CD4-positive, alpha-beta T cell treated with Interferon alpha-2 for 1 hour (primary cell): ENCODE data around the gene C12orf43.

Source experiments
- DNase-seq, 2 donors: peaks; one replicate each; pipeline ENCODE4 v3.0.0-alpha.2; 2020 to 2022

C12orf43 gene

DNA sequence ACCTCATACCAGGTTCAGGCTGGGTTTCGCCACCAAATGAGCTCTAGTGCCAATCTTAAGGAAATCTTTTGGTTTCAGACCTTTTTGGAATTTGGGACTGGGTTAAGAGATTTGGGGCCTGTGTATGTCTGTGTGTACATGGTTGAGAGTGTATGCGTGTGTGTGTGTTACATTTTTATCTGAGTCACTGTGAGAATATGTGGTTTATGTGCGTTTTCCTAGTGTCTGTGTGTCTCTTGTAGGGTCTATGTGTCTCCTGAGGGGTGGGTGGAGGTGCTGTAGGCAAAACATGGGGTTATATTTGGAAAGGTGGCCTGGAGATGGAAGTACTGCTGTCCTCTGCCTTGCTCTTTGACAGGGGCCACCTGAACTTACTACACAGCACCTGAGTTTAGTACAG is 17.9 kb downstream of the C12orf43 start:
- no peak for DNase-seq

- no peak for DNase-seq
These were observed 18.8 kb downstream of the C12orf43 start for GRCh38 chr12:120997448-120997847.

DNA sequence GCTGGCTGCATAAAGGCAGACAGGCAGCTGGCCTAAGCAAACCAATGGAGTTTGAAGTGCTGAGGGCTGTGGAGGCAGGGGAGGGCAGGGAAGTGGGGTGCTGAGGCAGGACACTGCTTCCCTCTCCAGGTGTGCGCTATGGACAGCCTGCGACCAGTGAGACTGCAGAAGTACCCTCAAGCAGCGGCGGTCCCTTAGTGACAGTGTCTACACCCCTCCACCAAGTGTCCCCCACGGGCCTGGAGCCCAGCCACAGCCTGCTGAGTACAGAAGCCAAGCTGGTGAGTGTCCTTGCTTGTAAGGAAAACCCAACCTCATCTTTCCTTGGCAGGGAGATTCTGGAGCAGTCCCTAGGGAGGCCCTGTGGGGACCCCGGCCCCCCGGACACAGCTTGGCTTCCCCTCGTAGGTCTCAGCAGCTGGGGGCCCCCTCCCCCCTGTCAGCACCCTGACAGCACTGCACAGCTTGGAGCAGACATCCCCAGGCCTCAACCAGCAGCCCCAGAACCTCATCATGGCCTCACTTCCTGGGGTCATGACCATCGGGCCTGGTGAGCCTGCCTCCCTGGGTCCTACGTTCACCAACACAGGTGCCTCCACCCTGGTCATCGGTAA is 20.0 kb downstream of the C12orf43 start:
- no peak for DNase-seq

- no peak for DNase-seq
These were observed 21.5 kb downstream of the C12orf43 start for GRCh38 chr12:120994589-120995337.

GRCh38 chr12:120994059-120994458 is 22.2 kb downstream of the C12orf43 start:
- DNase-seq: no peak

DNA sequence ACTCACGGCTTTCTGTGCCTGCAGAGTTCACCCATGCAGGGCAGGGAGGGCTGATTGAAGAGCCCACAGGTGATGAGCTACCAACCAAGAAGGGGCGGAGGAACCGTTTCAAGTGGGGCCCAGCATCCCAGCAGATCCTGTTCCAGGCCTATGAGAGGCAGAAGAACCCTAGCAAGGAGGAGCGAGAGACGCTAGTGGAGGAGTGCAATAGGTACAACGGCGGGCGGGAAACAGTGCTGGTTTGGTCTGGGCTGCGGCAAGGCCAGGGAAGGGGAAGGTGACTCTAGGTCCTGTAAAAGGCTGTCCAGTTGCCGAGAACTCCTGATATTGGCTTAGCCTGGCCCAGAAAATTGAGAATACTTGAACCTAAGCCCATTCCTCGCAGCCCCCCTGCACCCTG is 22.8 kb downstream of the C12orf43 start:
- no peak for DNase-seq

DNA sequence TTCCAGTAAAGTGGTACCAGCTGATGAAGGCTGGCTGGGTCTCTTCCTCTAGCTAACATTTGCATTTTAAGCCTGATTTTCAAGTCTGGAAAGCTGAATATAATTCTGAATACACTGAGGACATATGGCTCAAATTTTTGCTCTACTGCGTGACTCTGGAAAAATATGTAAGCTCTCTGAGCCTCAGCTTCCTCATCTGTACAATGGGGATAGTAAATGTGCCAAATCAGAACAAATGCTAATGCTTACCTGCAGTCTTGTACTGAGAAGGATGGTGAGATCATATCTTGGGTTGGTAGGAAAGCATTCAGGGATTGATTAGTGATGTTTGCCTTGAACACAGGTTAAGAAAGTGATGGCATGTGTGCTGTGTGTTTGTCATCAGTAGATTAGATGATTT is 23.3 kb downstream of the C12orf43 start:
- no peak for DNase-seq

DNA sequence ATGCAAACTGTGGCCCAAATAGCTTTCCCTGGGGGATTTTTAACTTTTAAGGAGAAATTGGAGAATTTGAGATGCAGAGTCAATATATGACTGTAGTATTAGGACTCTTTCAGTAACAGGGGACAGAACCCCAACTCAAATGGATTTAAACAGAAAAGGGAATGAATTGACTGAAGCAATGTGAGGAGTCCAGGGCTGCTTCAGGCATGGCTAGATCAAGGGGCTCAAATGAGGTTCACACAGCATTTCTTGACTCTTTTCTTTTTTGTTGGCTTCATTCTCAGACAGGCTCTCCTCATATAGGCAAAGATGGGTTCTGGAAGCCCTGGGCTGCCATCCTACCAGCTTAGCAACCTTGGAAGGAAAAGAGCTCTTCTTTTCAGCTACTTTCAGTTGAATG is 24.3 kb downstream of the C12orf43 start:
- DNase-seq: no peak

DNA sequence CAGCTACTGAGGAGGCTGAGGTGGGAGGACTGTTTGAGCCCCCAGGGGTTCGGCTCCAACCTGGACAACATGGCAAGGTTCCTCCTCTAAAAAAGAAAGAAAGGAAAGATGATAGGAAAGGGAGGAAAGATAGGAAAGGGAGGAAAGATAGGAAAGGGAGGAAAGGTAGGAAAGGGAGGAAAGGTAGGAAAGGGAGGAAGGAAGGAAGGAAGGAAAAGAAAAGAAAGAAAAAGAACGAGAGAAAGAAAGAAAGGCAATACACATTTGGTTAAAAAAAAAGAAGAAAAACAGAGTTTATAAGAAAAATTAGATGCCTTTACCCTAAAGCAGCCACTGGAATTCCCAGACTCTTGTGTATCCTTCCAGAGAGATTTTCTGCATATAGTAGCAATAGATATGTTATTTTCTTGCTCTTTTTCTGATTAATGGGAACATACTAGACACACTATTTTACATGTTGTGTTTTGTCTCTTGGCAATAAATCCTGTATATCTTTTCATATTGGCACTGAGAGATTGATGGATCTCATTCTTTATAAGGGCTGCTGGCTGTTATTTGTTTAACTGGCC is 25.7 kb downstream of the C12orf43 start:
- DNase-seq: no peak

DNA sequence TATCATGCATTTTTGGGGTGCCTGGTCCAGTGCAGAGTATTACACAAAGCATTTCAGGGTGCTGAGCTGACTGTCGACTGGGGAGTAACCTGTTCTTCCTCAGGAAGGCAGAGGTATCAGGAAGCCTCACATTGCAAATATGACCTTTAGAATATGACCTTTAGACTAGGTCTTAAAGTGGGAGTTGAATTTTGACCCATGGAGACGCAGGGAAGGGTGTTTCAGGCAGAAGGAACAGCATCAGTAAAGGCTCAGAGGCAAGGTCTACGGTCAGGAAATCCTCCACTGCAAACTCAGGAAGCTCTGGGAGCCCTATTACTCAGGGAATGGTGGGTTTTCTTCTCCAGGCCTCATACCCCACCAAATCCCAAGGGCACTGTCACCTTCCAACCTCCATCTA is 26.6 kb downstream of the C12orf43 start:
- no peak for DNase-seq

DNA sequence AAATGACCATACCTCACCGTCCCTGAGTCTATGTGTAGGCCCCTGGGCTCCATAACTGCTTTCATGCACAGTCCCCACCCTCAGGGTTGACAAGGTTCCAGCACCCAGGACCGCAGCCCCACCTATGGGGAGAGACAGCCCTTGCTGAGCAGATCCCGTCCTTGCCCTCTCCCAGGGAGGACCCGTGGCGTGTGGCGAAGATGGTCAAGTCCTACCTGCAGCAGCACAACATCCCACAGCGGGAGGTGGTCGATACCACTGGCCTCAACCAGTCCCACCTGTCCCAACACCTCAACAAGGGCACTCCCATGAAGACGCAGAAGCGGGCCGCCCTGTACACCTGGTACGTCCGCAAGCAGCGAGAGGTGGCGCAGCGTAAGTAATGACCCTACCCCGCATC is 27.6 kb downstream of the C12orf43 start:
- no peak for DNase-seq

DNA sequence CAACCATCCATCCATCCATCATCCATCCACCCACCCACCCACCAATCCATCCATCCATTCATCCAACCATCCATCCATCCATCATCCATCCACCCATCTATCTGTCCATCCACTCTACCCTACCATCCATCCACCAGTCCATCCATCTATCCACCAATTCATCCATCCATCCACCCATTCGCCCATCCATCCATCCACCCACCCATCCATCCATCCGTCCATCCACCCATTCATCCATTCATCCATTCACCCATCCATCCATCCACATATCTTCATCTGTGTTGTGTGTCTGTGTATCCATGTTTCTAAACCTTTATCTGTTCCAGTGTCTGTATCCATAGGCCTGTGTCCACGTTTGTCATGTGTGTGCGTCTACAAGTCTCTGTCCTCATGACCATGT is 28.1 kb downstream of the C12orf43 start:
- no peak for DNase-seq

DNA sequence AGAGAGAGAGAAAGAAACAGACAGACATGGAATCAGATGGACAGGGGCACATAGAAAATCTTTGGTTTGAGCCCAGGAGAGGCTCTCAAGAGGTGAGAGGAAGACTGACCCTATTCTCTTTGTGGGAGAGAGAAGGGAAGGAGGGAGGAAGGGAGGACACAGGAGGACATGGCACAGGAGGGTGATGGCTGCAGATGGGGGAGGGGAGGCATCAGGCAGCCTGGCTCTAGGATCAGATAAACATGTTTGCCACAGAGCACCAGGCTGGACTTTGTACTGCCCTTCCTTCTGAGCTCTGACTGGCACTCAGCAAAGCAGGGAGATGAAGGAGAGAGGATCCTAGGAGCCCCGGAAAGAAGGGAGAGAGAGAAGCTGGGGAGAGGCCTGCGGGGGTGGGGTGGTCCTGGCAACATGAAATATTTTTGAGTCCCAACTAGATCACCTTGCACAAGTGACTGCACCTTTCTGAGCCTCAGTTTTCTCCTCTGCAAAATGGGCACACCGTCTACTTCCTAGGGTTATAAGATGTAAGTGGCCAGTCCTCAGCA is 31.9 kb downstream of the C12orf43 start:
- DNase-seq: no peak

DNA sequence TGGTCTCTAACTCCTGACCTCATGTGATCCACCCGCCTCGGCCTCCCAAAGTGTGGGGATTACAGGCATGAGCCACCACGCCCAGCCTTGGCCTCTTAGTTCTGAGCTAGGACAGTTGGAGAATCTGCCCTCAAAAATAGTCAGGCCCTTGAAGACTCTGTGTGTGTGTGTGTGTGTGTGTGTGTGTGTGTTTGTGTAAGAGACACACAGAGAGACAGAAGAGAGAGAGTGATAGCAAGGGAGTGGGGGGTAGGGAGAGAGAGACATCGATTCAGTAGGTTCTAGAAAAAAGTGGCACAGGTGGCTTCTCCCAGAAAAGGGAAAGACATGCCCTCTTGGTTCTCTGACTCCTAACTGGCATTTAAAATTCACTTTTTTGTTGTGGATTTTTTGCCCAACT is 32.5 kb downstream of the C12orf43 start:
- DNase-seq: no peak

GRCh38 chr12:120982659-120983058 is 33.6 kb downstream of the C12orf43 start:
- DNase-seq: no peak

GRCh38 chr12:120981407-120981941 is 34.8 kb downstream of the C12orf43 start:
- no peak for DNase-seq

DNA sequence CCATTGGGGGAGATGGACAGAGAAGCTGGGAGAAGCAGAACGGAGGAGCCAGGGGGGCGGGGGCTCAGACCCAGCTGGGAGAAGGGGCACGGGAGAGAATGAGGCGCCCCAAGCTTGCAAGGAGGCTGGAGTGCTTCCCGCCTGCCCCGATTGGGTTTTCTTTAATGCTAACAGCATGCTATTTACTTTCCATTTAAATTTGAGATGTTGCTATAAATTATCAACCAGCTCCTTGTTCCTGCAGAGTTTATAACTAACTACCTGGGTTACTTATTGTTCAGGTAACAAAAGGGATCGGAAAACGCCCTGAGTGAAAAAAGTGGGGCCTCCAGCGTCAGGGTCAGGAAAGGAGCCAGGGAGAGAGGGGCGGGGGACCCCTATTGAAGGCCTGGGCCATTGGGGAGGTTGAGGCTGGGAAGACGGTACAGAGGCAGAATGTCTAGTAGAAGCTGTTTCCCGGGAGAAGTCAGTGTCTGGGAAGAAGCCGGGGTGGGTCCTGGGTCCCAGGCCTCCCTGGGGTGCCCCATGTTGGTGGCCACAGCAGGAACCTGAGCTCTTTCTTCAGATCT is 35.4 kb downstream of the C12orf43 start:
- DNase-seq: no peak

GRCh38 chr12:120979862-120980696 is 36.2 kb downstream of the C12orf43 start:
- no peak for DNase-seq

- no peak for DNase-seq
These were observed 36.9 kb downstream of the C12orf43 start for GRCh38 chr12:120979220-120979861.

DNA sequence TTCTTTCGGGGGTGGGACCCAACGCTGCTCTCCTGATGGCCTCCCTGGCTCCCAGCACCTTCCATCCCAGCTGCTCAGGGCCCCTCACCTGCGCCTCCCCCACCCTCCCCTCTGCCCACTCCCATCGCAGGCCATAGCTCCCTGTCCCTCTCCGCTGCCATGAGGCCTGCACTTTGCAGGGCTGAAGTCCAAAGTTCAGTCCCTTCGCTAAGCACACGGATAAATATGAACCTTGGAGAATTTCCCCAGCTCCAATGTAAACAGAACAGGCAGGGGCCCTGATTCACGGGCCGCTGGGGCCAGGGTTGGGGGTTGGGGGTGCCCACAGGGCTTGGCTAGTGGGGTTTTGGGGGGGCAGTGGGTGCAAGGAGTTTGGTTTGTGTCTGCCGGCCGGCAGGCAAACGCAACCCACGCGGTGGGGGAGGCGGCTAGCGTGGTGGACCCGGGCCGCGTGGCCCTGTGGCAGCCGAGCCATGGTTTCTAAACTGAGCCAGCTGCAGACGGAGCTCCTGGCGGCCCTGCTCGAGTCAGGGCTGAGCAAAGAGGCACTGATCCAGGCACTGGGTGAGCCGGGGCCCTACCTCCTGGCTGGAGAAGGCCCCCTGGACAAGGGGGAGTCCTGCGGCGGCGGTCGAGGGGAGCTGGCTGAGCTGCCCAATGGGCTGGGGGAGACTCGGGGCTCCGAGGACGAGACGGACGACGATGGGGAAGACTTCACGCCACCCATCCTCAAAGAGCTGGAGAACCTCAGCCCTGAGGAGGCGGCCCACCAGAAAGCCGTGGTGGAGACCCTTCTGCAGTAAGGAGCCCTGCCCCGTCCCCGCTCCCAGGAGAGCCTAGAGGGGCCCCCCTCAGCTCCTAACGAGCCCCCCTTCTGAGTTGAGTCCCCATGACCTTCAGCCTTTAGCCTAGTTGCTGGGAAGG is 37.7 kb downstream of the C12orf43 start, which contains the start of gene HNF1A:
HNF1A (plus strand) TSS at position 248 of the 924 bp plus-strand sequence; CDS start at position 474, 226 bp downstream.
- DNase-seq: no peak
